PC-9 (cell line): Measurements from ENCODE around the gene PHYH.

Source experiments
- CTCF ChIP-seq: fragments of 200-600 bp; sonication (generic); conservative IDR thresholded peaks from 2 replicates; pipeline ENCODE4 v1.6.1; 2017; ENCODE audit warnings: mixed run types, antibody characterized with exemption, mild to moderate bottlenecking, moderate library complexity
- EZH2 ChIP-seq: fragments of 200-600 bp; sonication (generic); IDR thresholded peaks from 2 replicates; pipeline ENCODE4 v1.8.0; 2017; ENCODE audit warnings: antibody characterized with exemption, low read depth

GRCh38 chr10:13310518-13311176 lies 10.8 kb upstream of the PHYH start:
- TF ChIP-seq CTCF: no peak
- TF ChIP-seq EZH2: no peak
